Measurements from ENCODE around the gene HSPA8.
A peak's percentile ranks its signal among the peaks of the same experiment; 100 is the strongest.

Gene HSPA8

GRCh38 chr11:123061403-123062157, at the start of gene HSPA8:
TSS of gene HSPA8 (minus strand) at chr11:123062136. CDS start at chr11:123061324, 812 bp downstream.
- peak; percentile 58 for DNase-seq (ENCODE audit: low read depth)
- no peak for TF ChIP-seq CTCF (conservative IDR thresholded peaks at IDR 0.05; ENCODE audit: control insufficient read depth, insufficient read depth, low read depth, low read length)
- peak within 1 kb of the TSS; percentile 100 for H3K4me3 ChIP-seq (ENCODE audit: control insufficient read depth, low read depth, low read length)

- peak; percentile 76 for TF ChIP-seq CTCF (conservative IDR thresholded peaks at IDR 0.05; ENCODE audit: control insufficient read depth, insufficient read depth, low read depth, low read length)
- DNase-seq (ENCODE audit: low read depth) = peak; percentile 63
- H3K4me3 ChIP-seq (ENCODE audit: control insufficient read depth, low read depth, low read length) = no peak overlapping the region
Observed at GRCh38 chr11:123111465-123111864, 49.5 kb upstream of the HSPA8 start.

- DNase-seq (ENCODE audit: low read depth) = no peak
- no peak overlapping the region for H3K4me3 ChIP-seq (ENCODE audit: control insufficient read depth, low read depth, low read length)
- TF ChIP-seq CTCF (conservative IDR thresholded peaks at IDR 0.05; ENCODE audit: control insufficient read depth, insufficient read depth, low read depth, low read length) = no peak
Observed at GRCh38 chr11:123110397-123110796, 48.5 kb upstream of the HSPA8 start.

GRCh38 chr11:123107945-123108495, 46.1 kb upstream of the HSPA8 start:
- no peak for DNase-seq (ENCODE audit: low read depth)
- H3K4me3 ChIP-seq (ENCODE audit: control insufficient read depth, low read depth, low read length) = no peak overlapping the region
- TF ChIP-seq CTCF (conservative IDR thresholded peaks at IDR 0.05; ENCODE audit: control insufficient read depth, insufficient read depth, low read depth, low read length) = no peak

- DNase-seq (ENCODE audit: low read depth) = peak; percentile 74
- TF ChIP-seq CTCF (conservative IDR thresholded peaks at IDR 0.05; ENCODE audit: control insufficient read depth, insufficient read depth, low read depth, low read length) = no peak
- H3K4me3 ChIP-seq (ENCODE audit: control insufficient read depth, low read depth, low read length) = no peak overlapping the region
Observed at GRCh38 chr11:123104697-123105096, 42.8 kb upstream of the HSPA8 start.

- peak; percentile 70 for TF ChIP-seq CTCF (conservative IDR thresholded peaks at IDR 0.05; ENCODE audit: control insufficient read depth, insufficient read depth, low read depth, low read length)
- H3K4me3 ChIP-seq (ENCODE audit: control insufficient read depth, low read depth, low read length) = no peak overlapping the region
- DNase-seq (ENCODE audit: low read depth) = peak; percentile 87
Observed at GRCh38 chr11:123103326-123103980, 41.5 kb upstream of the HSPA8 start.
